DOHH2 (cell line): ENCODE data around the gene RPL41.

Experiments
- H3F3A ChIP-seq: fragments of 200-600 bp; sonication (generic), shearing (Covaris generic); 2 replicates; pipeline ENCODE4 v1.6.0; 2016; ENCODE audit warnings: antibody characterized with exemption, mild to moderate bottlenecking; ENCODE audit not compliant: control insufficient read depth, insufficient read depth
- H3K27ac ChIP-seq: fragments of 200-600 bp; sonication (generic); 2 replicates; pipeline ENCODE4 v1.5.1; 2014; ENCODE audit warnings: low read depth, mild to moderate bottlenecking, low read length, moderate library complexity
- H3K27me3 ChIP-seq: fragments of 200-600 bp; sonication (generic); 2 replicates; pipeline ENCODE4 v1.6.1; 2014; ENCODE audit warnings: mild to moderate bottlenecking, low read length, mixed read lengths; ENCODE audit not compliant: control insufficient read depth
- H3K36me3 ChIP-seq: fragments of 200-600 bp; sonication (generic); 2 replicates; pipeline ENCODE4 v1.6.1; 2014; ENCODE audit warnings: mild to moderate bottlenecking, low read length, moderate library complexity, mixed read lengths; ENCODE audit not compliant: control insufficient read depth
- H3K4me1 ChIP-seq: fragments of 200-600 bp; sonication (generic); 2 replicates; pipeline ENCODE4 v1.6.1; 2014; ENCODE audit warnings: mild to moderate bottlenecking, low read length, mixed read lengths; ENCODE audit not compliant: control insufficient read depth
- H3K4me2 ChIP-seq: fragments of 200-600 bp; sonication (generic); 2 replicates; pipeline ENCODE4 v1.6.0; 2014; ENCODE audit warnings: mild to moderate bottlenecking, low read length, moderate library complexity
- H3K4me3 ChIP-seq: fragments of 200-600 bp; sonication (generic); 2 replicates; pipeline ENCODE4 v1.5.1; 2014; ENCODE audit warnings: mild to moderate bottlenecking, low read length, mixed read lengths
- H3K79me2 ChIP-seq: fragments of 200-600 bp; sonication (generic); 2 replicates; pipeline ENCODE4 v1.6.1; 2014; ENCODE audit warnings: mild to moderate bottlenecking, low read length, mixed read lengths; ENCODE audit not compliant: control insufficient read depth
- H3K9me2 ChIP-seq: fragments of 200-600 bp; sonication (generic); replicated peaks from 2 replicates; pipeline ENCODE4 v1.6.1; 2014; ENCODE audit warnings: mild to moderate bottlenecking, low read length, mixed read lengths; ENCODE audit not compliant: control insufficient read depth
- H3K9me3 ChIP-seq: fragments of 200-600 bp; sonication (generic); 2 replicates; pipeline ENCODE4 v1.6.1; 2014; ENCODE audit warnings: antibody characterized with exemption, low read length, mixed read lengths; ENCODE audit not compliant: control insufficient read depth, insufficient read depth
- H4K20me1 ChIP-seq: fragments of 200-600 bp; sonication (generic); 2 replicates; pipeline ENCODE4 v1.6.0; 2014; ENCODE audit warnings: low read depth, mild to moderate bottlenecking, antibody characterized with exemption, low read length, moderate library complexity; ENCODE audit not compliant: control insufficient read depth, insufficient read depth
- EZH2phosphoT487 ChIP-seq: fragments of 200-600 bp; sonication (generic); IDR thresholded peaks from 2 replicates; pipeline ENCODE4 v1.6.1; 2017; ENCODE audit warnings: borderline replicate concordance, mild to moderate bottlenecking, antibody characterized with exemption, low read length, moderate library complexity, mixed read lengths
- TF ChIP-seq, protein P1 (sequence below): fragments of 200-600 bp; sonication (generic); IDR thresholded peaks from one replicate; pipeline ENCODE4 v1.5.1; 2014; ENCODE audit warnings: antibody characterized with exemption, mild to moderate bottlenecking, low read depth, low read length; ENCODE audit not compliant: poor library complexity, severe bottlenecking

Gene RPL41

GRCh38 chr12:56143870-56144269 lies 27.4 kb downstream of the RPL41 start:
- no peaks in the 10 kb centered on the region for H3K79me2 ChIP-seq
- H3K9me3 ChIP-seq, result no peaks in the 10 kb centered on the region
- no peaks in the 10 kb centered on the region for H4K20me1 ChIP-seq
- no peak overlapping the region for H3K27ac ChIP-seq
- H3K4me1 ChIP-seq, result no peaks in the 10 kb centered on the region
- peaks cover 15% of the 10 kb centered on the region for H3F3A ChIP-seq
- no peaks in the 10 kb centered on the region for H3K27me3 ChIP-seq
- TF ChIP-seq EZH2phosphoT487, result no peak
- TF ChIP-seq, protein P1, sequence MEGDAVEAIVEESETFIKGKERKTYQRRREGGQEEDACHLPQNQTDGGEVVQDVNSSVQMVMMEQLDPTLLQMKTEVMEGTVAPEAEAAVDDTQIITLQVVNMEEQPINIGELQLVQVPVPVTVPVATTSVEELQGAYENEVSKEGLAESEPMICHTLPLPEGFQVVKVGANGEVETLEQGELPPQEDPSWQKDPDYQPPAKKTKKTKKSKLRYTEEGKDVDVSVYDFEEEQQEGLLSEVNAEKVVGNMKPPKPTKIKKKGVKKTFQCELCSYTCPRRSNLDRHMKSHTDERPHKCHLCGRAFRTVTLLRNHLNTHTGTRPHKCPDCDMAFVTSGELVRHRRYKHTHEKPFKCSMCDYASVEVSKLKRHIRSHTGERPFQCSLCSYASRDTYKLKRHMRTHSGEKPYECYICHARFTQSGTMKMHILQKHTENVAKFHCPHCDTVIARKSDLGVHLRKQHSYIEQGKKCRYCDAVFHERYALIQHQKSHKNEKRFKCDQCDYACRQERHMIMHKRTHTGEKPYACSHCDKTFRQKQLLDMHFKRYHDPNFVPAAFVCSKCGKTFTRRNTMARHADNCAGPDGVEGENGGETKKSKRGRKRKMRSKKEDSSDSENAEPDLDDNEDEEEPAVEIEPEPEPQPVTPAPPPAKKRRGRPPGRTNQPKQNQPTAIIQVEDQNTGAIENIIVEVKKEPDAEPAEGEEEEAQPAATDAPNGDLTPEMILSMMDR, result no peak
- H3K4me2 ChIP-seq, result no peak overlapping the region
- no peaks in the 10 kb centered on the region for H3K9me2 ChIP-seq
- H3K4me3 ChIP-seq, result no peak overlapping the region
- peaks cover 47% of the 10 kb centered on the region for H3K36me3 ChIP-seq

GRCh38 chr12:56145217-56145616 lies 28.8 kb downstream of the RPL41 start:
- Histone ChIP-seq H3K9me2 (no peaks in the 10 kb centered on the region), H3K27me3 (no peaks in the 10 kb centered on the region), H3K36me3 (peaks cover 50% of the 10 kb centered on the region), H3F3A (peaks cover 15% of the 10 kb centered on the region), H3K9me3 (no peaks in the 10 kb centered on the region), H3K27ac (no peak overlapping the region), H3K79me2 (no peaks in the 10 kb centered on the region), H3K4me1 (no peaks in the 10 kb centered on the region), H3K4me2 (no peak overlapping the region), H4K20me1 (no peaks in the 10 kb centered on the region), H3K4me3 (no peak overlapping the region)
- TF ChIP-seq EZH2phosphoT487, result no peak
- TF ChIP-seq, protein P1, result no peak

DNA sequence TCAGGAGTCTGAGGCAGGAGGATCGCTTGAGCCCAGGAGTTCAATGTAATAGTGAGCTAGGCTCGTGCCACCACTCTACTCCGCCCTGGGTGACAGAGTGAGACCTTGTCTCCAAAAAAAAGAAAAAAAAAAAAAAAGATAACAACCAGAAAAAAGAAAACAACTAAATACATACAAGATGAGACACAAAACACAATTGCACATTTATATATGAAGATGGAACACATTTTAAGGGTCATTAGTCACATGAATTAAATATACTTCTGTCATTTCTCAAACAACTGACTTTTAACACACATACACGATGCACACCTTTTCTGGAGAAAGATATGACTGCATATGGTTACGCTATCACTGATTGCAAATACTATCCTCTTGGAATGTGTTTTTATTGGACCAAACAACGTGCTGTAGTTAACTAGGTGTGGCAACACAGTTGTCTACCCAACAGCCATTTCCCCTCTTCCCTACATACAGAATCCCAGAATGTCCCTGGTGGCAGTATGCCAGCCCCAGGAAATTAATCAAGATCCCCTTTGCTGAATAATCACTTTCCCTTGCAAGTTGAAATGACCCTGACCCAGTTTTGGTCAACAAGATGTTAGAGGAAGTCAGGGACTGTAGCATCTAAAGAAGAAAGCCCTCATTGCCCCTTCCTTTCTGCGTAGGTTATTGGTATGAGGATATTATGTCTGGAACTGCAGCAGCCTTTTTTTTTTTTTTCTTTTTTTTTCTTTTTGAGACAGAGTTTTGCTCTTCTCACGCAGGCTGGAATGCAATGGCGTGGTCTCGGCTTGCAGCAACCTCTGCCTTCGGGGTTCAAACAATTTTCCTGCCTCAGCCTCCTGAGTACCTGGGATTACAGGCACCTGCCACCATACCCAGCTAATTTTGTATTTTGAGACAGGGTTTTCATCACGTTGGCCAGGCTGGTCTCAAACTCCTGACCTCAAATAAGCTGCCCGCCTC lies 30.3 kb downstream of the RPL41 start:
- TF ChIP-seq, protein P1, result no peak
- TF ChIP-seq EZH2phosphoT487, result no peak
- Histone ChIP-seq H3F3A (peaks cover 19% of the 10 kb centered on the region), H3K4me2 (no peak overlapping the region), H3K36me3 (peaks cover 42% of the 10 kb centered on the region), H3K27me3 (no peaks in the 10 kb centered on the region), H3K4me3 (no peak overlapping the region), H4K20me1 (no peaks in the 10 kb centered on the region), H3K27ac (no peak overlapping the region), H3K79me2 (peaks cover 6% of the 10 kb centered on the region), H3K9me3 (no peaks in the 10 kb centered on the region), H3K9me2 (no peaks in the 10 kb centered on the region), H3K4me1 (peaks cover 13% of the 10 kb centered on the region)
